Upper lobe of left lung (tissue), 6 donors: ENCODE data around the gene SCP2. TPM values are rescaled to one million over a fixed set of nuclear protein-coding genes. Genes with fewer than 3 reads are reported as not detected.
A peak's percentile ranks its signal among the peaks of the same experiment; 100 is the strongest.

Experiments
- ATAC-seq, 2 donors: fragments of 200-7000 bp; cut with Tn5 transposase; one replicate each; pipeline ENCODE4 v1.9.1; 2022; ENCODE audit warnings: mild to moderate bottlenecking in 2 of 2, moderate library complexity in 2 of 2; ENCODE audit not compliant: low FRiP score in 2 of 2
- DNase-seq, 2 donors: peaks; one replicate each; pipeline ENCODE4 v3.0.0-alpha.2; 2019 to 2020
- H3K27ac ChIP-seq, 4 donors: fragments of 200-600 bp; sonication (generic); one replicate each; pipeline ENCODE4 v1.5.1; 2016 to 2019
- H3K27me3 ChIP-seq, 4 donors: fragments of 200-600 bp; sonication (generic); one replicate each; pipeline ENCODE4 v1.5.1; 2017 to 2019
- H3K36me3 ChIP-seq, 4 donors: fragments of 200-600 bp; sonication (generic); one replicate each; pipeline ENCODE4 v1.5.1; 2016 to 2019
- H3K4me1 ChIP-seq, 4 donors: fragments of 200-600 bp; sonication (generic); one replicate each; pipeline ENCODE4 v1.5.1; 2018 to 2019
- H3K4me3 ChIP-seq, 4 donors: fragments of 200-600 bp; sonication (generic); one replicate each; pipeline ENCODE4 v1.5.1; 2017 to 2019; ENCODE audit warnings: mild to moderate bottlenecking in 2 of 4, moderate library complexity in 1 of 4
- H3K9me3 ChIP-seq, 4 donors: fragments of 200-600 bp; sonication (generic); one replicate each; pipeline ENCODE4 v1.5.1; 2018 to 2019
- CTCF ChIP-seq, 6 experiments: fragments of 450-650 bp in 4 of 6; fragments of 200-600 bp in 2 of 6; sonication (generic) in 2 of 6; IDR thresholded peaks; one replicate each; pipeline ENCODE4 v1.5.1; 2016 to 2019; ENCODE audit warnings: antibody characterized with exemption in 6 of 6
- EP300 ChIP-seq, 4 donors: sonication (generic); formaldehyde crosslinking; IDR thresholded peaks; one replicate each; pipeline ENCODE4 v1.5.1; 2017; ENCODE audit warnings: antibody characterized with exemption in 4 of 4, control low read depth in 2 of 4
- POLR2A ChIP-seq, 4 donors: fragments of 450-650 bp; IDR thresholded peaks; one replicate each; pipeline ENCODE4 v1.5.1; 2016 to 2017; ENCODE audit warnings: antibody characterized with exemption in 4 of 4, mild to moderate bottlenecking in 2 of 4
- POLR2AphosphoS5 ChIP-seq, 2 donors: sonication (generic); formaldehyde crosslinking; IDR thresholded peaks; one replicate each; pipeline ENCODE4 v1.5.1; 2017; ENCODE audit warnings: antibody characterized with exemption in 2 of 2
- WGBS, 2 donors: methylation state at CpG; one replicate each; pipeline ENCODE4 v1.1.5; 2017 to 2018; 5-methylcytosine and 5-hydroxymethylcytosine counted together
- total RNA-seq, 6 donors: library from RNA; depleted of rRNA in 4 of 6; stranded (reverse); fragments of >200 nt in 4 of 6; gene quantifications; one replicate each; pipeline versions ENCODE4 v1.1.0 to v1.2.1, GENCODE V29; 2016 to 2021
- donor health status: DM: no; HTN: no; CAD: no; lungs with moderate emphysema.
- donor health status: DM: no; HTN: yes; CAD: no; lungs with severe emphysema.

The SCP2 gene
- total RNA-seq, 6 donors from 2014 or later, result 52.4 to 173 (median 131) TPM

- no peak for TF ChIP-seq CTCF (IDR thresholded peaks at IDR 0.05)
- TF ChIP-seq POLR2AphosphoS5 (IDR thresholded peaks at IDR 0.05), result no peak
- TF ChIP-seq EP300 (IDR thresholded peaks at IDR 0.05), result no peak
- 23 to 68% methylated on average over 1 of the region's 1 CpG for WGBS, 2 donors
- Histone ChIP-seq H3K9me3 (no peaks in the 10 kb centered on the region), H3K4me3 (no peak overlapping the region), H3K4me1 (peaks cover 0 to 4% (median 2%) of the 10 kb centered on the region in 4 donors), H3K27ac (no peak overlapping the region), H3K36me3 (peaks cover 0 to 55% (median 10%) of the 10 kb centered on the region in 4 donors), H3K27me3 (no peaks in the 10 kb centered on the region)
- ATAC-seq (no peak), DNase-seq (no peak)
Measured at GRCh38 chr1:53051676-53052075, 124.6 kb downstream of the SCP2 start.

- WGBS, 2 donors, result 70 to 89% methylated on average over 2 of the region's 2 CpGs
- peaks cover 0 to 8% (median 3%) of the 10 kb centered on the region in 4 donors for H3K27me3 ChIP-seq
- ATAC-seq, result peak in 1 of 2 donors; percentile 10
- H3K4me1 ChIP-seq, result peaks cover 8 to 12% (median 11%) of the 10 kb centered on the region in 4 donors
- no peak overlapping the region for H3K27ac ChIP-seq
- TF ChIP-seq EP300 (IDR thresholded peaks at IDR 0.05) (no peak), POLR2A (IDR thresholded peaks at IDR 0.05) (no peak), CTCF (IDR thresholded peaks at IDR 0.05) (no peak), POLR2AphosphoS5 (IDR thresholded peaks at IDR 0.05) (no peak)
- DNase-seq, result no peak
- no peak overlapping the region for H3K4me3 ChIP-seq
- no peaks in the 10 kb centered on the region for H3K9me3 ChIP-seq
- peaks cover 0 to 12% (median 5%) of the 10 kb centered on the region in 4 donors for H3K36me3 ChIP-seq
Measured at GRCh38 chr1:53057127-53057526, 130.1 kb downstream of the SCP2 start.

GRCh38 chr1:53060579-53060978, 133.5 kb downstream of the SCP2 start:
- 81 to 90% methylated on average over 1 of the region's 1 CpG for WGBS, 2 donors
- peak in 1 of 2 donors; percentile 45 for ATAC-seq
- no peak for DNase-seq
- Histone ChIP-seq H3K4me3 (no peak overlapping the region), H3K36me3 (no peaks in the 10 kb centered on the region), H3K9me3 (no peaks in the 10 kb centered on the region), H3K27ac (peak overlapping the region in 1 of 4 donors; percentile 74), H3K27me3 (peaks cover 0 to 21% (median 10%) of the 10 kb centered on the region in 4 donors), H3K4me1 (peaks cover 20 to 23% (median 21%) of the 10 kb centered on the region in 4 donors)
- TF ChIP-seq CTCF (IDR thresholded peaks at IDR 0.05) (no peak), EP300 (IDR thresholded peaks at IDR 0.05) (no peak), POLR2A (IDR thresholded peaks at IDR 0.05) (no peak)

GRCh38 chr1:53061123-53061858, 134.2 kb downstream of the SCP2 start:
- Histone ChIP-seq H3K9me3 (no peaks in the 10 kb centered on the region), H3K4me1 (peaks cover 20 to 23% (median 21%) of the 10 kb centered on the region in 4 donors), H3K27me3 (peaks cover 0 to 21% (median 10%) of the 10 kb centered on the region in 4 donors), H3K4me3 (peak overlapping the region in 3 of 4 donors; percentile 44 to 60 (median 54)), H3K27ac (peak overlapping the region in 2 of 4 donors; percentile 67 to 74), H3K36me3 (no peaks in the 10 kb centered on the region)
- WGBS, 2 donors, result 54 to 65% methylated on average over 11 to 19 of the region's 19 CpGs
- peak; percentile 34 to 78 for ATAC-seq
- no peak for TF ChIP-seq POLR2A (IDR thresholded peaks at IDR 0.05)
- TF ChIP-seq POLR2AphosphoS5 (IDR thresholded peaks at IDR 0.05), result no peak
- TF ChIP-seq CTCF (IDR thresholded peaks at IDR 0.05), result no peak
- no peak for TF ChIP-seq EP300 (IDR thresholded peaks at IDR 0.05)
- DNase-seq, result peak in 1 of 2 donors; percentile 60
